G401 (cell line): ENCODE results near the gene PEX14. TPM values are rescaled to one million over a fixed set of nuclear protein-coding genes. Genes with fewer than 3 reads are reported as not detected.

Experiments
- DNase-seq: peaks from one replicate; pipeline ENCODE4 v3.0.0-alpha.2; 2015; ENCODE audit warnings: low spot score
- in situ Hi-C: cut with HindIII; loops from 2 replicates; pipeline ENCODE4 v1.10.0; 2016; ENCODE audit warnings: low sequenced_read_pairs, mixed read lengths
- total RNA-seq: library from RNA; depleted of rRNA; stranded (reverse); fragments of >200 nt; shearing (Covaris generic); gene quantifications from 2 replicates; pipeline ENCODE4 v1.2.3, GENCODE V29; 2014

Gene PEX14
- total RNA-seq, 1 experiment from 2014 or later: 34.7 TPM

DNA sequence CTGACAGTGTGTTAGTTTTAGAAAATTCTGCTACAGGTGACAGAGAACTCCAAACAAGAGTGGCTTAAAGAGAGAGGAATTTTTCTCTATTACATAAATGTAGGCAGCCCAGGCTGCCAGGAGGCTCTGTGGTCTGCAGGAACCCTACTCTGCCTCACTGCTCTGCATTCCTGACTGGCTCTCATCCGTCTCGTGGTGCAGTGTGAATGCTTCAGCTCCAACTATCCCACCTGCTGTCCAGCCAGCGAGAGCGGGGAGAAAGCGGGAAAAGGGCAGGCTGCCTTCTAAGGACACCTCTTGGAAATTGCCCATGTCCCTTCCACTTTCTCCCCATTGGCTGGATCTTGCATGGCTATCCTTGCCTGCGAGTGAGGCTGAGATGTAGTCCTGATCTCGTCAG lies 131.3 kb downstream of the PEX14 start:
- in situ Hi-C loops: no loop called here
- no peak for DNase-seq

DNA sequence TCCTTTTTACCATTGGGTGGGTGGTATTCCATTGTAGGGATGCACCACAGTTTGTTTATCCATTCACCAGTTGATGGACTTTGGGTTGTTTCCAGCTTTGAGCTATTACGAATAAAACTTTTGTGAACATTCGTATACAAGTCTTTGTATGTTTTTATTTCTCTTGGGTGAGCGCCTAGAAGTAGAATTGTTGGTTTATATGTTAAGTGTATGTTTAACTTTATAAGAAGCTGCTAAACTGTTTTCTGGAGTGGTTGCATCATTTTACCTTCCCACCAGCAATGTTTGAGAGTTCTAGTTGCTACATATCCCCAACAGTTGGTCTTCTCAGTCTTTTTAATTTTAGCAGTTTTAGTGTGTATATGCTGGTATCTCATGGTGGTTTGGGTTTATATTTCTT lies 132.5 kb downstream of the PEX14 start:
- in situ Hi-C loops: no loop called here
- no peak for DNase-seq

GRCh38 chr1:10608690-10609089 lies 133.9 kb downstream of the PEX14 start:
- in situ Hi-C loops: no loop called here
- no peak for DNase-seq

DNA sequence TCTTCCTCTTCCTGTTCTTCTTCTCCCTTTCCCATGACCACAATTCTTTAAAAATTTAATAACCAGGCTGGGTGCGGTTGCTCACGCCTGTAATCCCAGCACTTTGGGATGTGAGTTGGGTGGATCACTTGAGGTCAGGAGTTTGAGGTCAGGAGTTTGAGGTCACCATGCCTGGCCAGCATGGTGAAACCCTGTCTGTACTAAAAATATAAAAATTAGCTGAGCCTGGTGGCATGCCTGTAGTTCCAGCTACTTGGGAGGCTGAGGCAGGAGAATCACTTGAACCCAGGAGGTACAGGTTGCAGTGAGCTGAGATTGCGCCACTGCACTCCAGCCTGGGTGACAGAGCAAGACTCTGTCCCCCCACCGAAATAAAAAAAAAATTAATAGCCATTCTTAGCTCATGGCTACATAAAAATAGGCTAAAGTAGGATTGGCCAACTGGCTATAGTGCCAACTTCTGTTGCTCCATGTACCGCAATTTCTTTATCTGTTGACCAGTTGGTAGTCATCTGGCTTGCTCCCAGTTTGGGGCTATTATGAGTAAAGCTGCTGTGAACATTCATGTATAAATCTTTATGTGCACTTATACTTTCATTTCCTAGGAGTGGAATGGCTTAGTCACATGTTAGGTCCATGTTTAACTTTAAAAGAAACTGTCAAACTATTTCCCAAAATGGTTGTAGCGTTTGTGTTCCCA lies 136.3 kb downstream of the PEX14 start:
- no peak for DNase-seq
- in situ Hi-C loops: no loop called here

DNA sequence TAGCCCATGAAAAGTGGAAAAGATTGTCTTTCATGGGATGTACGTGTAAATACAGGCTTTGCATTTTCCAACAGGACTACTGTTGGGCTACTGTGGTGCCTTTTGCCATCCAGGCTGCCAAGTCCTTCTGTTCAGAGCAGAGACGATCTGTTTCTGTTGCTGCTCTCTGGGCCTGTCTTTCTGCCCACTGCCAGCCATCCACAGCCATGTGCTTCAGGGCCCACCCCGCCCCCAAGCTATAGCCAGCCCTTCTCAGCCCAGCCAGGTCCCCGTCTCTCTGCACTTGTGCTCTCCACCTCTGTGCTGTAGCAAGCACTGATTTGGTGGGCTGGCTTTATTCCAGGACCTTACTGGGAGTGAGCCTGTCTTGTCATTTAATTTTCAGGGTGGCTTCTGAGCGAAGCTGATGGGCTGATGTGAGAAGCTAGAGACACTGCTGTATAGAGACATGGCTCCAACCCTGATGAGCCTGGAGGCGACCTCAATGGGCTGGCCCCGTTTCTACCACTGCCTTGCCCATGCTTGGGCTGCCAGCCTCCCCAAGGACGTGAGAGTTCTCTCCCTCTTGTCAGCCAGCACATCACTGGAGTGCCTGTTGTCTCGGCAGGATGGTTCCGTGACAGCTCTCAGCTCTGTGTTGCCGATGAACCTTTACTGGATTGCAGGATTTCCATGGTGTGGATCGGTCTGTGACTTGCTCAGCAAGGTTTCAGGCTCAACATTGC lies 137.8 kb downstream of the PEX14 start:
- peak; percentile 76 for DNase-seq
- in situ Hi-C loops: no loop called here

DNA sequence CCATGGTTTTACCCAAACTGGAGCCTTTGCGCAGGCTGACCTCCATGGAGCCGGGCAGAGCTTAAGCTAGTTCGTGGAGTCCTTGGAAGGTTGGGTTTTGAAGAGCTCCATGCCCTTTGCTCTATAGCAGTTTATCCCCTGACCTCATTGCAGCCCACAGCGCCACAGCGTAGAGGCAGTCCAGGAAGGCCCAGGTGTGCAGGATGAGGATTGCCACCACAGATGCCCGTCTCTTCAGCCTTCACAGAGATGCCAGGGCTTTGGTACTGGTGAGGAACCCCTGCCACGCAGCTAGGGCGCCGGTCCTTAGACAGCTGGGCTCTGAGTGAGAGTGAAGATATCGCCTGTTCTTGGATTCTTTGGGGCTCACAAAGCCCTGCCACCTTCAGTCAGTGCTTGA lies 138.6 kb downstream of the PEX14 start:
- in situ Hi-C loops: no loop called here
- DNase-seq: no peak

GRCh38 chr1:10613861-10614260 lies 139.1 kb downstream of the PEX14 start:
- in situ Hi-C loops: no loop called here
- no peak for DNase-seq

DNA sequence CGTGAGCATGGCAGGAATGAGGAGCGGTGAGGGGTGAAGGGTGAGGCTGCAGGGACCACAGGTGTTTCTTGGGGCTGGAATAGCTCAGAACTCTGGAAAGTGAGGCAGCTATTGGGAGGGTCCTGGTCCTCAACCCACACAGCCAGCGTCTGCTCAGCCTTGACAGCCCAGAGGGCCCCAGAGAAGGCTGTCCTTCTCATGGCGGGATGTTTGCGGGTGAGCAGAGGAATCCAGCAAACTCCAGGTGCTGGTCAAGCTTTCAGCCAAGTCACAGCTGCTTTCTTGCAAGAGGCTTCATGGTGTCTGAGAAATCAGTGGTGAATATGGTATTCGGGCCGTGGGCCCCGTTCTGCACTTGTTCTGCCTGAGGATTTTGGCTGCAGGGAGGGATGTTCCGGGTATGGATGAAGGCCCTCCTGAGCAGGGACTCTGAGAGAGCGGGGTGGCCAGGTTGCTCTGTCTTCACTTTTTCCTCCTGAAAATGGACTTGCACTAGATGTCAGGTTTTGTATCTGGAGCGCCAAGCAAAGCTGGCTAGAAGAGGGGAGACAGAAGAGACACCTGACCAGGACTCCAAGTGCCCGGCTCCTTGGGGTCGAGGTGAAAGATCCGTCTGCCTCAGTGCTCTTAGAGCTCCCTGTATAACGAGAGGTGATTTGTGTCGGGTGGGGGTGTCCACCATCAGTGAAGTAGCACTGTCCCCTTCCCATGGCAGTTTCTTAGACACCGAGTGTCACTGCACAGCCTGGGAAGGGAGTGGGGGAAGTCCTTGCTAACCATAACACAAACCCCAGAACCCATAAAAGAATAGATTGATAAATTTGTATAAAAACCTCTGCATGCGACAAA lies 139.9 kb downstream of the PEX14 start:
- in situ Hi-C loops: no loop called here
- no peak for DNase-seq

DNA sequence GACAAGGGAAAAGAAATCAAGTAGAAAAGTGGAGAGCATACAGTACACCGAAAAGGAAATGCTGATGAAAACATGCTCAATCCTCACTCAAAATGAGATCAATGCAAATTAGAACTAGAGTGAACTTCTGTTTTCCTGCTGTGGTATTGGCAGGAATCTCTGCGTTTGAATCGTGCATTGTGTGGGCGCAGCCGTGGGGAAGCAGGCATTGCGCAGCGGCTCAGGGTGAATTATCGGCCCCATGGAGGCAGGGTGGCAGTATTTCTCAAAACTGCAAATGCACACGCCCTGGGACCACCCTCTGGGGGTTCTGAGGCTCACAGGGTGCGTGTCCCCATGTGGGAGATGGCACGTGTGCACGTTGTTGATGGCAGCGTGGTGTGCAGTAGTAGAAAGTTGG lies 140.6 kb downstream of the PEX14 start:
- in situ Hi-C loops: no loop called here
- DNase-seq: no peak

DNA sequence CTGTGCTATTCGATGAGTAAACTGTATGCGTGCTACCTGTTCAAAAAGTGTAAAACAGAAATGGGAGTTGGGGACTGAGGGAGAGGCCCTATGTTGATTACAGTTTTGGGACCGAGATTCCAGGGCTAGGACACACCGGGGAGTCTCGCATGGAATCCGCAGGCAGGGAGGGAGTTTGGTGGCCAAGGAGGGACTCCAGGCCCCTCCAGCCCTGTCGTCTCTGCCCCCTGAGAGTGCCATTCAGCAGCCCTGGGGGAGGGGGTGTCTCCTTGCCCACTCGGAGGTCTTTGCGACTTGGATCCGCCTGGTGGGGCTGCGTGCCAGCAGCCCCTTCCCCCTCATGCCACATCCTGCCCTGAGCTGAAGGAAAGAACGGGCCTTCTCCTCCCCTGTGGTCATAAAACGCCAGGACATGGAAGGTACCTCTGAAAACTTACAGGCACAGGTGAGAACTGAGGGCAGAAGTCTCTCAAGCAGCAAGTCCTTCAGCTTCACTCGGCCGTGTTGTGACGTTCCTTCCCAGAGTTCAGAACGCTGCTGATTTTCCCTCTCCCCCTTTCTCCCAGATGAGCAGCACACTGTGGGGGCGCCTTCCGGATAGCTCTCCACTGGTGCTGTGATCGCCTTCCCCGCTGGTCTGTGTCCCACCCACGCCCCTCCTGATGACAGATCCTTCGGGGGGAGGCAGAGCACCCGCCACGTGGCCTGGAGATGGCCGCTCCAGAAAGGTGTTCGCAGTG lies 141.4 kb downstream of the PEX14 start:
- in situ Hi-C loops: no loop called here
- no peak for DNase-seq

DNA sequence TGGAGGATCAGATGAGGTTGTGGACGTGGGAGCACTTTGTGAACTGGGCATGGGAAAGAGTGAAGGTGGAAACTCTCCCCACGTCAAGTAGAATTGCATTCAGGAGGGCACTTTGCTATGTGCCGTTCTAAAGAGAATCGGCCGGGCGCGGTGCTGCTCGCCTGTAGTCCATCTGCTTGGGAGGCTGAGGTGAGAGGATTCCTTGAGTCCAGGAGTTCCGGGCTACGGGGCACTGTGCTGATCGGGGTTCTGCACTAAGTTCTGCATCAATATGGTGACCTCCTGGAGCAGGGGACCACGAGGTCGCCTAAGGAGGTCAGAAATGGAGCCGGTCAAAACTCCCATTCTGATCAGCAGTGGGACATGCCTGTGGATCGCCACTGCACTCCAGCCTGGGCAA lies 141.9 kb downstream of the PEX14 start:
- in situ Hi-C loops: no loop called here
- DNase-seq: no peak

DNA sequence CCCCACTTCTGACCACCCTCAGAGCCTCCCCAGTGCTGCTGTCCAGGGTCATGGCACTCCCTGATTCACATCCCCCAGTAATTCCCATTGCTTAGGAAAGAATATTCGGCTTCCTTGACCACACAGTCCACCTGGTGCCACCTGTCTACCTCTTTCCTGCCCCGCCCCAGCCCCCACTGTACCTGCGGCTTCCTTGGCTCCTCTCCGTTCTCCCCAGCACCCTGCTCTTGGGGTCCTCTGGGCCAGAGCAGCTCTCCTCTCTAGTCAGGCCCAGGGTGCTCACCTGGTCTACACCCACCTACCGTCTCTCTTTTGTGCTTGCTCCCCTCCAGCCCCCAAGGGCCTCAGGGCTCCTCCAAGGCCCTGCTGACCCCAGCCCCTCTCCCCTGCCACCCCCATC lies 142.6 kb downstream of the PEX14 start:
- in situ Hi-C loops: no loop called here
- no peak for DNase-seq

- DNase-seq: no peak
- in situ Hi-C loops: no loop called here
These were observed 143.5 kb downstream of the PEX14 start for GRCh38 chr1:10617931-10618885.

DNA sequence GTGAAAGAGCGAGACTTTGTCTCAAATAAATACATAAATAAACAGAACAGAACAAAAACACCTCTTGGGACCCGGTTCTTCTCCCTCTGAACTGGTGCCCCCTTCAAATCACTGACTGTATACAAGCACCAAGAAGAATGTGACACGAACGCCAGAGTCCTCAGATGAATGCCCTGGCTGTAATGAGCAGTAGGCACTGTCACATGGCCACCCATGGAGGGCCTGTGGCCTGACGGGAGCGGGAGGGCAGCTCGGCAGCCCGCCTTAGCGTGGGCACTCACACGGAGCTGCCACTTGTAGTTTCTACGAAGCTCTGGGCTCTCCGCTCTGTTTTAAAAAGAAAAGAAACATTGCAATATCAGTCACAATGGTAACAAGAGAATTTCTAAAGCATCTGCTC lies 146.0 kb downstream of the PEX14 start:
- no peak for DNase-seq
- in situ Hi-C loops: no loop called here

DNA sequence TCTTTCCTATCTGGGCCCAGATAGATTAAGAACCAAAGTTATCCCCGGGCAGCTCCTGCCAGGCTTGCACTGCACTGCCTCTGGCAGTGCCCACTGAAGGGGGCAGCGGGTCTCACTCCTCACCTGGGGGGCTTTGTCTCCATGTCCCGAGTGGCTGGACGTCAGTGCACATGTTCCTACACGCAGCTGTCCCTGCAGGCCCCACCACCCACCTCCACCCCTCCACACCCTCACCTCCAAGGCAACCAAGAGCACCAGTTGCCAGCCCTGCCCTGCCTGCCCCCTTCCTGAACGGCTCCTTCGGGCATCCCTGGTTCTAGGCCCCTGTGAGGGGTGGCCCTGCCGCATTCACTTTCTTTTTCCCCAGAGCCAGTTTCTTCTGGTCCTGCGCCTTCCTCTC lies 147.2 kb downstream of the PEX14 start:
- DNase-seq: no peak
- in situ Hi-C loops: no loop called here

DNA sequence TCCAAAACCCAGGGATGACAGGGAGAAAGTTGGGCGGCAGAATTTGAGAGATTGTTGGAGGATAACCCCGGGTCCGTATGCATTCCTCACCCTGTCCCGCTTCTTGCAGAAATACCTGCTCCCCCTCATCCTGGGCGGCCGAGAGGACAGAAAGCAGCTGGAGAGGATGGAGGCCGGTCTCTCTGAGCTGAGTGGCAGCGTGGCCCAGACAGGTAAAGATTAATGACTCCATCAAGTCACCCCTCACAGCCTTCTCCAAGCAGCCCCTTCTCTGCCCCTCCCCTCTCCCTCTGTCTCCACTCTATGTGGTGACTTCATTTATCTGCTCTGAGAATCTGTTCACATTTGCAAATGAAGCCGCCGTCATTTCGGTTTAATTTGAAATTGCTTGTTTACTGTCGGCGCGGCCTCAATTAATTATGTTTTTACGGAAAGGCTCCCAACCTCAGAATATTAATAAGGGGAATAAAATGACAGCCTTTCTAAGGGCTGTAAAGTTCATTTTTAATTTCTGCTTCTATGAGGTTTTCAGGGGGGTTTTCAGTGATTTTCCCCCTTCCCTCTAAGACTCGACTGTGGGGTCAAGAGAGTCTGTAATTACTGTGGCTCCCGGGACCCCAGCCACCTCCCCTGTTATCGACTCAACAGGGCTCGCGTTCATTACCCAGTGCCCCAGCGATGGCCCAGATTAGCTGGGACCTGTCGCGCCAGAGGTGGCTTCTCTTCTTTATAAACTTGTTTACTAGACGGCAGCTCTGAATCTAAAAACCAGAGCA lies 148.3 kb downstream of the PEX14 start:
- DNase-seq: no peak
- in situ Hi-C loops: no loop called here

- in situ Hi-C loops: no loop called here
- no peak for DNase-seq
These were observed 149.0 kb downstream of the PEX14 start for GRCh38 chr1:10623686-10624145.
